Putamen (tissue), 1 donor: ENCODE data around the gene URB2.
"Not testable (repeated sequence)": the region's sequence is repeated elsewhere in the genome, so short reads cannot be mapped to it uniquely, and the experiment has no call there.

Source experiments
- DNase-seq: peaks from one replicate; pipeline ENCODE4 v3.0.0-alpha.2; 2016; ENCODE audit warnings: low spot score

Gene URB2

DNA sequence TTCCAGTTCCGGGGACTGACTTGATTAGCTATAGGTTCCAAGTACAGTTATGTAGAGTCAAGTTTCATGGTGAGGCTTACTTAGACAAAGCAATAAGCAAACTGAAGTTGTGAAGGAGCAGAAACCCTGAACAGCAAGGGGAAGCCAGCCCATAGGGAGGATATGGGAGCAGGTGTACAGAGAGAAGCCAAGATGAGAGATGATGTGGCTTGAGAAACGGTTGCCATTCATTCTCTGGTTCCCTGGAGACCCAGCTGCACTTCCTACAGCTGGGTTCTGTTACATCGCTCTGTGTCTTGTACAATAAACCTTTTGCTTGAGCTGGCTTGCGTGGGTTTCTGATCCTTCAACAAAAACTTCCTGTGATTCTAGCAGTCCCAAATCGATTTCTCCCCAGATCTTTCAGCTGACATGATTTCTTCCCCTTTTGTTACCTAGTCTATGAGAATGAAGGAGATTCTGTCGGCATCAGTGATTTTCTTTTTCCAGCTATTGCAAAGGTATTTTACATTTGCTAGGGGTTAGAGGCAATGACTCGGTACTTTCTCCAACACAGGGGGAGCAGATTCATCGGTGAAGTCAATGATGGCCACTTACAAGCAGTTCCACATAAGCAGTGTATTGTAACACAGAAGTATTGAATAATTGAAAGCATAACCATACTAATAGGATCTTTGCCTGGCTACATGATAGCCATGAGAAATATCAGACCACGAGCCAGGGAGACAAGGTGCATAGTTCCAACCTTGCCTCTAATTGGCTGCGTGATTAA, 67.3 kb downstream of the URB2 start:
- no peak for DNase-seq

DNA sequence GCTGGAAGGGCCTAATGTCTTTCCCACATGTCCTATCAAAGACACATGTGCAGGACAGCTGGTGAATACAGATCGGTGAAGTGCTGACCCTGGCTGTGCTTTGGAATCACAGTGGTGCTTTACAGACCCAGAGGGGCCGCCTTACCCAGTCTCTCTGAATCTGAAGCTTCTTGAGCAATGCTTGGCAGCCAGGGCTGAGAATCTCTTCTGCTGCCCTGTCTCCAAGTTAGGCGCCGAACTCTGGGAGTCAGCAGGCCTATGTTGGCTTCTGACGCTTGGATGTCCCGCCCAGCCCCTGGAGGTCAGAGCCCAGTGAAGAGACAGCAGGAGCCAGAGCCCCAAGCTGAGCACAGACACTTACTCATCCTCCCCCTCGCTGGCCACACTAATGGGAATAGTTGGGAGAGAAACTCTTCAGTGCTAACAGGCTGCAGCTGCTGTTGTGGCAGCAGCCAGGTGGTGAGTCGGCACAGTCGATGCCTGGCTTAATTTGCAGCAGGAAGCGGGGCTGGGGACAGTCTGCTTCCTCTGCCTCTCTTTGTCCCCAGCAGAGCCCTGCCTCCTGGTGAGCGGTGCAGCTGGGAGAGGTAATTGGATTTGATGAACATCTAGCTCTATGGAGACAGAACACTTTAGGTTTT, 68.1 kb downstream of the URB2 start:
- peak; percentile 12 for DNase-seq

DNA sequence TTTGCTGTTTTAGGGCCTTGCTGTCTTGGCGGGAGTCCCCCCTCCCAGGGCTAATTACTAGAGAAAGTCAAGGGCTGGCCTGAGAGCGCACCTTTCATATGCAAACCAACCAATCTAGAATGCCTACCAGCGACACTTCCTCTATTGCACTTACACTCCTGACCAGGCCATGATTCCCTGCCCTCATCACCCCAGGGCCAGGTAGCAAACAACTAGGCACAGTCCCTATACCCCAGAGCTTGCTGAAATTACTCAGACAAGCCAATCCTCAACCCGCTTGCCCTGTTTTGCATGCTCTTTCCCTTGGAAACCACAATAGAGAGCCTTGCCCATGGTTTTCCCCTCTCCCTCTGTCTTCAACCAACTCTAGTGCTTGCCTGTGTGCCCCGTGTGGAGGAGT, 70.3 kb downstream of the URB2 start:
- no peak for DNase-seq

DNA sequence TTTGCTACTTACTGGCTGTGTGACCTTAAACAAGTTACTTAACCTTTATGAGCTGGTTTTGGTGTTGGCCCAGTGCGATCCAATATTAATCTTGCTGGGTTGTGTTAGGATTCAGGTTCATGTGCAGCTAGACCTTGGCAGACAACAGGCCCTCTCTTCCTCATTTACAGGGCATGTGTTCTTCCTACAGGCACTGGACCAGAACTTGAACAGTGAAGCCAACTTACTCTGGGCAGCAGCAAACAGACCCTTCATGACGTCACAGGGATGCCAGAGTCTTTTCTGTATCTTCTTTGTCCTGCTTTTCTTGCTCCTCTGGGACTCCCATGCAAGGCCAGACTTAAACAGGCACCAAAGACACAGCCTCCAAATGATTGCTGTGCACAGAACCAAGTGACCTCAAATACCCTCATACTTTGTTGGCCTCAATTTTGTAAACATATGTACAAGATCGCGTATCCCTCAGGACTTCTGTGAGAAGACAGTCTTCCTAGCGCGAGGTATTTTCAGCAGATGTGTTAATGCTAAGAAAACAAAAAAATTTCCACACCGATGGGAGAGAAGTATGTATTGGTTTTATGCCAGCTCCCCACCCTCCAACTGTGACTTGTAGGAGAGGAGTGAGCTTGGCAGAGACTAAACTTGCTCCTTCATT, 73.7 kb downstream of the URB2 start:
- no peak for DNase-seq

DNA sequence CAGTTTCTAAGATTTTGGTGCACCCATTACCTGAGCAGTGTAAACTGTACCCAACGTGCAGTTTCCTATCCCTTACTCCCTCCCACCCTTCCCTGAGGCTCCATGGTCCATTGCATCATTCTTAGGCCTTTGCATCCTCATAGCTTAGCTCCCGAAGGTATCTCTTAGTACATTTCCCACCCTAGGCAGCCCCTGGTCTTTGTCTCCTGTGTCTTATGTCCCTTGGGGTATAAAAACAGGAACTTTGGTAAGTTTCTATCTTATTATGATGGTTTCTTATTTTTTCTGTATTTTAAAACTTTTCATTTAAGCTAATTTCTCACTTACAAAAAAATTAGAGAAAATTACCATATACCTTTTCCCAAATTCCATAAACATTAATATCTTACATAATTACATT, 78.1 kb downstream of the URB2 start:
- DNase-seq = no peak

DNA sequence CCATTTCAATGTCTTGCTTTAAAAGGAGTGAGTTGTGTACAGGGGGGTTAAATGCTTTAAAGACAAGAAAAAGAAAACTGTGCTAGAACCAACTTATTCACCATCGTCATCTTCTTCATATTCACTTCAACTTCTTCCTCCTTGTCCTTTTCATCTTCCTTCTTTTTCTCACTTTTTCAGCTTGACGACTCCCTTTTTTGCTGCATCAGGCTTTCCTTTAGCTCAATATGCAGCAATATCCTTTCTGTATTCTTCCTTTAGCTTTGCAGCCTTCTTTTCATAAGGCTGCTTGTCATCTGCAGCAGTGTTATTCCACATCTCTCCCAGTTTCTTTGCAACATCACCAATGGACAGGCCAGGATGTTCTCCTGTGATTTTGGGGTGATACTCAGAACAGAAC, 79.1 kb downstream of the URB2 start:
- not testable (repeated sequence) for DNase-seq

DNA sequence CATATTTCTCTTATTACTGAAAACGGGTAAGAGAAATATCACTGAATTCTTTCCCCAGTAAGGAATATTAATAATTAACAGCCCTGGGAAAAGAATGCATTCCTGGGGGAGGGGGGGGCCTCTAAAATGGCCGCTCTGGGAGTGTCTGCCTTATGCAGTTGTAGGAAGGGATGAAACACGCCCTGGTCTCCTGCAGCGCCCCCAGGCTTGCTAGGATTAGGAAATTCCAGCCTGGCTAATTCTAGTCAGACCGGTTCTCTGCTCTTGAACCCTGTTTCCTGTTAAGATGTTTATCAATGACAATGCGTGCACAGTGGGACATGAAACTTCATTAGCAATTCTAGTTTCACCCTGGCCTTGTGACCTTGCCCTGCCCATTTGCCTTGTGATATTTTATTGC, 81.1 kb downstream of the URB2 start:
- DNase-seq = not testable (repeated sequence)

DNA sequence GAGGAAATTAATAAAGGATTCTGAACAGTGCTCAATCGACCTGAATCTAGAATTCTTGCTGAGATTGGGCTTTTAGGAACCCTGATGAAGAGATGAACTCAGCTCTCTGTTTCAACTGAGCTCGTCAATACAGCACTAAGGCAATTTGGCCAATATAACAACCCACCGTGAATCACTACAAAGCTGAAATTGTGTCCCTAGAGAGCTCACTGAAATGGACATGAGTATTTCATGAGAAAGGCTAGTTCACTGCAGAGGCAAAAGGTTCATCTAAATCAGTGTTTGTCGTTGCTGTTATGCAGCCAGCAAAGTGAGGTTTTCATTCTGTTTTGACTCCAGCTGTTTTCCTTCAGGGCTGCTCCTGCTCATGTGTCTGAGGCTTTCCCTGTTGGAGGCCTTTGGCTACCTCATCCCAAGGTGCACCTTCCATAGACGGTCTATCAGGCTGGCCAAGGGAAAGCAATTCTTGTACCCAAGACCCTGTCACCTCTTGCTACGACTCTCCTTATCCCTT, 83.5 kb downstream of the URB2 start:
- no peak for DNase-seq
